H1 (cell line): Measurements from ENCODE around the gene TRAF3IP1. TPM values are rescaled to one million over a fixed set of nuclear protein-coding genes. Genes with fewer than 3 reads are reported as not detected.
A peak's percentile ranks its signal among the peaks of the same experiment; 100 is the strongest.

ENCODE experiments used
- CTCF ChIA-PET: fragments of 300-600 bp; sonication (Branson Sonifier 250); formaldehyde crosslinking; loops from one replicate; lab custom pipeline; 2021; ENCODE audit not compliant: partially characterized antibody; lab: Charles Lee
- POLR2A ChIA-PET: fragments of 300-600 bp; sonication (Branson Sonifier 250); formaldehyde crosslinking; loops from one replicate; lab custom pipeline; 2021; ENCODE audit warnings: inconsistent platforms; ENCODE audit not compliant: partially characterized antibody; lab: Charles Lee
- DNase-seq, 2 experiments: peaks; one replicate each; pipeline versions ENCODE4 v3.0.0 to v3.0.0-alpha.2; 2010 to 2022; ENCODE audit warnings: low spot score in 2 of 2, low read depth in 1 of 2, mixed read lengths in 1 of 2
- FAIRE-seq: peaks from 2 replicates; lab custom pipeline; 2011; peaks lifted over from hg19 to GRCh38; lab: Jason Lieb, UNC
- H2AFZ ChIP-seq: 2 replicates; pipeline ENCODE4 v1.8.1; 2012; ENCODE audit warnings: low read length, inconsistent platforms
- H2AK5ac ChIP-seq: 2 replicates; pipeline ENCODE4 v1.6.1; 2013; ENCODE audit warnings: low read depth, low read length
- H2BK120ac ChIP-seq: replicated peaks from 2 replicates; pipeline ENCODE3; 2013; ENCODE audit warnings: low read depth, low read length, inconsistent platforms
- H2BK12ac ChIP-seq: 2 replicates; pipeline ENCODE4 v1.6.1; 2013; ENCODE audit warnings: low read depth, low read length
- H2BK15ac ChIP-seq: 2 replicates; pipeline ENCODE4 v1.6.1; 2013; ENCODE audit warnings: low read length
- H2BK20ac ChIP-seq: 2 replicates; pipeline ENCODE4 v1.6.1; 2013; ENCODE audit warnings: low read length
- H2BK5ac ChIP-seq: 2 replicates; pipeline ENCODE4 v1.6.1; 2013; ENCODE audit warnings: low read depth, low read length
- H3K14ac ChIP-seq: 2 replicates; pipeline ENCODE4 v1.6.1; 2013; ENCODE audit warnings: inconsistent platforms; ENCODE audit not compliant: insufficient read length
- H3K18ac ChIP-seq: 2 replicates; pipeline ENCODE4 v1.6.1; 2013; ENCODE audit warnings: low read length; ENCODE audit errors: extremely low read depth
- H3K23ac ChIP-seq: 2 replicates; pipeline ENCODE4 v1.6.1; 2013; ENCODE audit warnings: inconsistent platforms; ENCODE audit not compliant: insufficient read length
- H3K23me2 ChIP-seq: 2 replicates; pipeline ENCODE4 v1.6.1; 2013; ENCODE audit warnings: low read depth, low read length
- H3K27ac ChIP-seq: 2 replicates; pipeline ENCODE4 v1.6.1; 2011; ENCODE audit warnings: low read depth, low read length, inconsistent platforms
- H3K27me3 ChIP-seq, 4 experiments: replicated peaks in 1 of 4; 1 replicate in 1 of 4; 2 replicates in 3 of 4; pipeline versions ENCODE4 v1.6.1 to v1.8.1; 2011 to 2013; ENCODE audit warnings: low read length in 3 of 4, mild to moderate bottlenecking in 3 of 4, inconsistent platforms in 2 of 4, mixed read lengths in 2 of 4, moderate library complexity in 1 of 4; ENCODE audit not compliant: control insufficient read depth in 3 of 4, insufficient read depth in 3 of 4; ENCODE audit errors: extremely low read depth in 1 of 4
- H3K36me3 ChIP-seq, 4 experiments: 2 replicates each; pipeline versions ENCODE4 v1.6.1 to v1.8.1; 2011 to 2013; ENCODE audit warnings: mild to moderate bottlenecking in 4 of 4, low read length in 3 of 4, moderate library complexity in 2 of 4, control low read depth in 1 of 4, inconsistent platforms in 1 of 4; ENCODE audit not compliant: insufficient read depth in 4 of 4, control insufficient read depth in 2 of 4
- H3K4ac ChIP-seq: replicated peaks from 2 replicates; pipeline ENCODE3; 2013; ENCODE audit warnings: low read length, low read depth, mixed read lengths, inconsistent platforms; ENCODE audit not compliant: insufficient read length
- H3K4me1 ChIP-seq, 4 experiments: replicated peaks in 1 of 4; 1 replicate in 1 of 4; 2 replicates in 3 of 4; pipeline versions ENCODE4 v1.6.1 to v1.8.1; 2011 to 2013; ENCODE audit warnings: low read length in 3 of 4, inconsistent platforms in 2 of 4, mixed read lengths in 1 of 4; ENCODE audit not compliant: insufficient read depth in 4 of 4, control insufficient read depth in 3 of 4
- H3K4me2 ChIP-seq, 2 experiments: 2 replicates each; pipeline versions ENCODE4 v1.6.1 to v1.8.1; 2011 to 2013; ENCODE audit warnings: low read depth in 2 of 2, low read length in 2 of 2, control low read depth in 1 of 2, inconsistent platforms in 1 of 2, mild to moderate bottlenecking in 1 of 2; ENCODE audit not compliant: insufficient read depth in 1 of 2
- H3K4me3 ChIP-seq, 4 experiments: fragments of 200-600, 300-600 bp in 1 of 4; sonication (generic), shearing (Covaris generic), sonication (Bioruptor Twin) in 1 of 4; 2 replicates each; pipeline versions ENCODE4 v1.5.1 to v1.8.1; 2011 to 2016; ENCODE audit warnings: low read length in 4 of 4, low read depth in 3 of 4, control low read depth in 2 of 4, inconsistent platforms in 2 of 4, mild to moderate bottlenecking in 2 of 4, mixed read lengths in 1 of 4, moderate library complexity in 1 of 4; ENCODE audit not compliant: insufficient read depth in 2 of 4; ENCODE audit errors: extremely low read depth in 1 of 4
- H3K56ac ChIP-seq: replicated peaks from 2 replicates; pipeline ENCODE3; 2013; ENCODE audit warnings: low read depth, mild to moderate bottlenecking, mixed read lengths, low read length, inconsistent platforms; ENCODE audit not compliant: insufficient read length
- H3K79me1 ChIP-seq: 2 replicates; pipeline ENCODE4 v1.6.1; 2013; ENCODE audit warnings: low read depth, low read length, control low read depth
- H3K79me2 ChIP-seq, 2 experiments: 2 replicates each; pipeline versions ENCODE4 v1.6.1 to v1.8.1; 2012 to 2013; ENCODE audit warnings: low read length in 2 of 2, mild to moderate bottlenecking in 2 of 2, inconsistent platforms in 1 of 2; ENCODE audit not compliant: insufficient read depth in 2 of 2, control insufficient read depth in 1 of 2
- H3K9ac ChIP-seq, 4 experiments: replicated peaks in 1 of 4; 1 replicate in 1 of 4; 2 replicates in 3 of 4; pipeline versions ENCODE4 v1.6.1 to v1.8.1; 2011 to 2013; ENCODE audit warnings: low read depth in 3 of 4, low read length in 3 of 4, control low read depth in 2 of 4, mild to moderate bottlenecking in 2 of 4, moderate library complexity in 2 of 4, inconsistent platforms in 1 of 4; ENCODE audit errors: extremely low read depth in 1 of 4
- H3K9me3 ChIP-seq, 2 experiments: 2 replicates each; pipeline versions ENCODE4 v1.6.1 to v1.8.1; 2012 to 2013; ENCODE audit warnings: mild to moderate bottlenecking in 2 of 2, moderate library complexity in 2 of 2, control low read depth in 1 of 2, inconsistent platforms in 1 of 2, low read depth in 1 of 2, low read length in 1 of 2, mixed read lengths in 1 of 2; ENCODE audit not compliant: insufficient read depth in 2 of 2
- H4K20me1 ChIP-seq, 2 experiments: replicated peaks in 1 of 2; 2 replicates each; pipeline versions ENCODE3 to v1.8.1; 2011 to 2013; ENCODE audit warnings: inconsistent platforms in 2 of 2, low read length in 2 of 2, mild to moderate bottlenecking in 1 of 2; ENCODE audit not compliant: insufficient read depth in 2 of 2, control insufficient read depth in 1 of 2
- H4K5ac ChIP-seq: 2 replicates; pipeline ENCODE4 v1.6.1; 2013; ENCODE audit warnings: low read length, low read depth, mixed read lengths, inconsistent platforms; ENCODE audit not compliant: insufficient read length
- H4K8ac ChIP-seq: 2 replicates; pipeline ENCODE4 v1.8.0; 2013; ENCODE audit warnings: mild to moderate bottlenecking, moderate library complexity, low read length, inconsistent platforms; ENCODE audit not compliant: insufficient read depth; ENCODE audit errors: extremely low read depth
- H4K91ac ChIP-seq: replicated peaks from 2 replicates; pipeline ENCODE3; 2013; ENCODE audit warnings: low read length, mixed read lengths, inconsistent platforms; ENCODE audit not compliant: insufficient read length
- BCL11A ChIP-seq, 2 experiments: IDR thresholded peaks; one replicate each; pipeline ENCODE4 v1.6.1; 2011; ENCODE audit warnings: low read depth in 2 of 2, low read length in 2 of 2, mild to moderate bottlenecking in 2 of 2
- HDAC2 ChIP-seq, 2 experiments: fragments of 300-600 bp in 1 of 2; sonication (generic) in 1 of 2; IDR thresholded peaks; 2 replicates each; pipeline ENCODE4 v1.6.1; 2011 to 2012; ENCODE audit warnings: low read depth in 2 of 2, low read length in 2 of 2, mild to moderate bottlenecking in 2 of 2, moderate library complexity in 2 of 2, borderline replicate concordance in 1 of 2, inconsistent platforms in 1 of 2
- POLR2A ChIP-seq, 2 experiments: IDR thresholded peaks; 1 replicate in 1 of 2; 2 replicates in 1 of 2; pipeline ENCODE4 v1.6.1; 2011; ENCODE audit warnings: low read depth in 2 of 2, low read length in 2 of 2, mild to moderate bottlenecking in 2 of 2; ENCODE audit errors: control extremely low read depth in 1 of 2
- WGBS, 2 experiments: shearing (Covaris generic) in 1 of 2; methylation state at CpG; one replicate each; pipeline versions ENCODE4 v1.1.6 to v1.1.7; 2013 to 2015; ENCODE audit warnings: low lambda C conversion rate in 2 of 2, mixed read lengths in 2 of 2, inconsistent platforms in 1 of 2, low coverage in 1 of 2, missing lambda C conversion rate in 1 of 2; ENCODE audit not compliant: insufficient replicate concordance in 2 of 2, insufficient coverage in 1 of 2, insufficient read length in 1 of 2; ENCODE audit errors: extremely low coverage in 1 of 2, missing lambda C conversion rate in 1 of 2; 5-methylcytosine and 5-hydroxymethylcytosine counted together
- polyA plus RNA-seq, 7 experiments: library from polyadenylated mRNA; depleted of rRNA in 3 of 7; stranded (reverse) in 5 of 7; unstranded in 2 of 7; fragments of >200 nt in 5 of 7; fragments of 200-250 nt in 2 of 7; gene quantifications; 1 replicate in 5 of 7; 2 replicates in 1 of 7; 4 replicates in 1 of 7; pipeline versions ENCODE4 v1.2.1 to v1.2.3, GENCODE V29; 2011 to 2013; ENCODE audit warnings: missing spikeins in 2 of 7, mixed read lengths in 2 of 7
- total RNA-seq: library from RNA; stranded (reverse); fragmentation: NEBNext Ultra II Directional; extraction: Animal tissue kit (Norgen Biotek cat#: 25700); gene quantifications from 2 replicates; pipeline ENCODE4 v1.2.1, GENCODE V29; 2021

The TRAF3IP1 gene
- total and polyA plus RNA-seq, 2 of the 8 experiments (the other 6 are each of a cell fraction or from before 2014, with no cell fraction given), result 2.3 to 17.5 TPM

DNA sequence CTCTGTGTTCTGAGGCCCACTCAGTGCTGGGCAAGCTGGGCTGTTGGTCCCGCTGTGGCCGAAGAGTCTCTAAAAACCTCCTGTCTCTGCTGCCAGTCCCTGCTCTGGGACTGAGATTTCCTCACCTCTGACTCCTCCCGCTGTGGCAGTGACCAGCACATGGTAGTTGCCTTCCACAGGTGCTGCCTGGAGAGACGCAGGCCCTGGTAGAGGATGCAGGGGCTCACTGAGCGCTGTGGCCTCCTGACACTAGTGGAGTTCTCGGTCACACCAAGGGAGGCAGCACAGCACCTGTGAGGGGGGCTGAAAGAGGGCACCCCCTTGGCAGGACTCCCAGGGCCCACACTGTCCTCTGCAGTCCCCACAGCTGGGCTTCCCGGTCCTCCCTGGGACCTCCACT, 102.6 kb downstream of the TRAF3IP1 start:
- DNase-seq (no peak), FAIRE-seq (no peak)
- TF ChIP-seq POLR2A (IDR thresholded peaks at IDR 0.05; ENCODE audit: control extremely low read depth in 1 of 2, low read depth in 2 of 2, low read length in 2 of 2), result no peak
- TF ChIP-seq BCL11A (IDR thresholded peaks at IDR 0.05; ENCODE audit: low read depth in 2 of 2, low read length in 2 of 2), result no peak
- no peak for TF ChIP-seq HDAC2 (IDR thresholded peaks at IDR 0.05; ENCODE audit: borderline replicate concordance in 1 of 2, low read depth in 2 of 2, low read length in 2 of 2)
- no peak overlapping the region for H4K5ac ChIP-seq
- H3K18ac ChIP-seq, result no peak overlapping the region
- peak overlapping the region; percentile 39; the same call in 1 of the 2 replicates for H2BK12ac ChIP-seq
- peaks cover 11% of the 10 kb centered on the region for H3K23me2 ChIP-seq
- ChIA-PET CTCF (interaction anchor here (1.9 kb wide), 1 partner anchor 14 kb away, joined by 5 read pairs; no protein-coding TSS in a partner anchor), POLR2A (no interaction called here)
- H3K23ac ChIP-seq, result no peak overlapping the region
- no peak overlapping the region for H3K56ac ChIP-seq
- no peak overlapping the region for H2AK5ac ChIP-seq
- H4K20me1 ChIP-seq, result peaks cover 0 to 1% of the 10 kb centered on the region in 2 experiments
- H3K4ac ChIP-seq, result no peak overlapping the region
- H3K36me3 ChIP-seq, result no peaks in the 10 kb centered on the region
- peaks cover 0 to 24% (median 17%) of the 10 kb centered on the region in 4 experiments; a peak in 6 of 7 replicates for H3K4me1 ChIP-seq
- no peak overlapping the region for H2AFZ ChIP-seq
- WGBS, 2 experiments, result 82% methylated on average over 7 of the region's 7 CpGs; no CpG with 5 or more reads in 1 of the 2 experiments
- peaks cover 3 to 8% of the 10 kb centered on the region in 2 experiments; a peak in 3 of 4 replicates for H3K79me2 ChIP-seq
- no peak overlapping the region for H4K8ac ChIP-seq
- H2BK5ac ChIP-seq, result no peak overlapping the region; the same call in 1 of the 2 replicates
- H2BK15ac ChIP-seq, result no peak overlapping the region
- no peaks in the 10 kb centered on the region for H3K9me3 ChIP-seq
- no peaks in the 10 kb centered on the region for H3K27me3 ChIP-seq
- H3K4me3 ChIP-seq, result no peak overlapping the region
- H3K4me2 ChIP-seq, result no peak overlapping the region
- H2BK120ac ChIP-seq, result no peak overlapping the region
- H2BK20ac ChIP-seq, result no peak overlapping the region
- no peak overlapping the region for H3K14ac ChIP-seq
- H3K9ac ChIP-seq, result no peak overlapping the region
- H3K79me1 ChIP-seq, result peaks cover 8% of the 10 kb centered on the region
- H3K27ac ChIP-seq, result no peak overlapping the region
- no peak overlapping the region for H4K91ac ChIP-seq
